ENCODE results near the gene SUOX.

DNA sequence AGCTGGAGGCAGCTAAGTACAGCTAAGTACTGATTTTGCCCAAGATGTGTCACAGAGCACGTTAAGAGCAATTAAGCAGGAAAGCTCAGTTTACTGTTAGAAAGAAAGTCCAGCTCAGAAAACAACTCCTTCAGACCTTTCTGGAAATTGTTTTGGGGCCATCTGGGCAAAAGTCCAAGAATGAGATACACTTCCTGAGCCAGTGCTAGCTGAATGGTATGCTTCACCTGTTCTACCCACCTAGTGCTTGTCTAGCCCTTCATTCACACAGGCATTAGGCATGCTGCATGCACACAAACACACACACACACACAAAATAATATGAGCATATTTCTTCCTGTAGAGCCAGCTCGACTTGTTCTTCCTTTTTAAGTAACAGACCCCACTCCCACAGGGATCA lies 17.1 kb downstream of the SUOX start:
- TF ChIP-seq, protein P1, sequence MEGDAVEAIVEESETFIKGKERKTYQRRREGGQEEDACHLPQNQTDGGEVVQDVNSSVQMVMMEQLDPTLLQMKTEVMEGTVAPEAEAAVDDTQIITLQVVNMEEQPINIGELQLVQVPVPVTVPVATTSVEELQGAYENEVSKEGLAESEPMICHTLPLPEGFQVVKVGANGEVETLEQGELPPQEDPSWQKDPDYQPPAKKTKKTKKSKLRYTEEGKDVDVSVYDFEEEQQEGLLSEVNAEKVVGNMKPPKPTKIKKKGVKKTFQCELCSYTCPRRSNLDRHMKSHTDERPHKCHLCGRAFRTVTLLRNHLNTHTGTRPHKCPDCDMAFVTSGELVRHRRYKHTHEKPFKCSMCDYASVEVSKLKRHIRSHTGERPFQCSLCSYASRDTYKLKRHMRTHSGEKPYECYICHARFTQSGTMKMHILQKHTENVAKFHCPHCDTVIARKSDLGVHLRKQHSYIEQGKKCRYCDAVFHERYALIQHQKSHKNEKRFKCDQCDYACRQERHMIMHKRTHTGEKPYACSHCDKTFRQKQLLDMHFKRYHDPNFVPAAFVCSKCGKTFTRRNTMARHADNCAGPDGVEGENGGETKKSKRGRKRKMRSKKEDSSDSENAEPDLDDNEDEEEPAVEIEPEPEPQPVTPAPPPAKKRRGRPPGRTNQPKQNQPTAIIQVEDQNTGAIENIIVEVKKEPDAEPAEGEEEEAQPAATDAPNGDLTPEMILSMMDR (IDR thresholded peaks at IDR 0.05) = no peak
- TF ChIP-seq POLR2AphosphoS5 (IDR thresholded peaks at IDR 0.05; ENCODE audit: insufficient read depth in 1 of 2, low read depth in 1 of 2) (no peak), POLR2A (IDR thresholded peaks at IDR 0.05) (no peak)

Measured in vagina (tissue), 2 donors.